Ramos (cell line): ENCODE data around the gene SND1.
"Not testable (repeated sequence)": the region's sequence is repeated elsewhere in the genome, so short reads cannot be mapped to it uniquely, and the experiment has no call there.

Experiments used
- in situ Hi-C: fragments of 300-500 bp; cut with MboI; formaldehyde crosslinking; loops from one replicate; pipeline ENCODE4 v1.14.3; 2022; ENCODE audit warnings: low sequenced_read_pairs; ENCODE audit not compliant: unreplicated experiment

Gene SND1

GRCh38 chr7:127819975-127820731 is 168.2 kb downstream of the SND1 start:
- in situ Hi-C loops, result no loop called here

- in situ Hi-C loops, result no loop called here
These were observed 168.7 kb downstream of the SND1 start for GRCh38 chr7:127820732-127821085.

- in situ Hi-C loops, result no loop called here
These were observed 169.2 kb downstream of the SND1 start for GRCh38 chr7:127821146-127821545.

- in situ Hi-C loops, result no loop called here
These were observed 171.0 kb downstream of the SND1 start for GRCh38 chr7:127822822-127823508.

- in situ Hi-C loops, result no loop called here
These were observed 172.7 kb downstream of the SND1 start for GRCh38 chr7:127824682-127825081.

GRCh38 chr7:127828843-127829500 is 177.0 kb downstream of the SND1 start:
- in situ Hi-C loops, result no loop called here

- in situ Hi-C loops, result no loop called here
These were observed 179.6 kb downstream of the SND1 start for GRCh38 chr7:127831318-127832219.

- in situ Hi-C loops, result no loop called here
These were observed 180.6 kb downstream of the SND1 start for GRCh38 chr7:127832592-127832991.

- in situ Hi-C loops, result no loop called here
These were observed 181.6 kb downstream of the SND1 start for GRCh38 chr7:127833641-127834040.

- in situ Hi-C loops, result no loop called here
These were observed 183.7 kb downstream of the SND1 start for GRCh38 chr7:127835679-127836078.

- in situ Hi-C loops, result not testable (repeated sequence)
These were observed 185.9 kb downstream of the SND1 start for GRCh38 chr7:127837816-127838410.

- in situ Hi-C loops, result no loop called here
These were observed 186.9 kb downstream of the SND1 start for GRCh38 chr7:127838816-127839415.

- in situ Hi-C loops, result no loop called here
These were observed 188.4 kb downstream of the SND1 start for GRCh38 chr7:127840226-127840951.

GRCh38 chr7:127844165-127844564 is 192.2 kb downstream of the SND1 start:
- in situ Hi-C loops, result no loop called here

- in situ Hi-C loops, result no loop called here
These were observed 192.8 kb downstream of the SND1 start for GRCh38 chr7:127844707-127845331.

GRCh38 chr7:127845522-127846214 is 193.7 kb downstream of the SND1 start:
- in situ Hi-C loops, result no loop called here

- in situ Hi-C loops, result no loop called here
These were observed 195.6 kb downstream of the SND1 start for GRCh38 chr7:127847641-127848040.

- in situ Hi-C loops, result no loop called here
These were observed 196.2 kb downstream of the SND1 start for GRCh38 chr7:127848241-127848640.
